Activated CD4-positive, CD25-positive, alpha-beta regulatory T cell treated with anti-CD3 and anti-CD28 coated beads, Interleukin-2, amount 50 U/mL, for 16 hours (primary cell): Measurements from ENCODE around the gene NUP205.
"Not testable (repeated sequence)": the region's sequence is repeated elsewhere in the genome, so short reads cannot be mapped to it uniquely, and the experiment has no call there.

Experiments used
- DNase-seq: peaks from one replicate; pipeline ENCODE4 v3.0.0-alpha.2; 2020; ENCODE audit warnings: low read depth, low spot score

NUP205 gene

DNA sequence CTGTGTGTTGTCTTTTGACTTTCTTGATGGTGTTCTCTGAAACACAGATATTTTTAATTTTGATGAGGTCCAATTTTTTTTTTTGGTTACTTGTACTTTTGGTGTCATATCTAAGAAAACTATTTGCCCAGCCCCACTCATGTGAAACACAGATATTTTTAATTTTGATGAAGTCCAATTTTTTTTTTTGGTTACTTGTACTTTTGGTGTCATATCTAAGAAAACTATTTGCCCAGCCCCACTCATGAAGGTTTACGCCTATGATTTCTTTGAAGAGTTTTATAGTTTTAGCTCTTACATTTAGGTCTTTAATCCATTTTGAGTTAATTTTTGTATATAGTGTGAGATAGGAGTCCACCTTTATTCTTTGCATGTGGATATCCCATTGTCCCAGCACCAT lies 109.9 kb downstream of the NUP205 start:
- DNase-seq, result not testable (repeated sequence)

GRCh38 chr7:135668852-135669395 lies 111.2 kb downstream of the NUP205 start:
- not testable (repeated sequence) for DNase-seq

DNA sequence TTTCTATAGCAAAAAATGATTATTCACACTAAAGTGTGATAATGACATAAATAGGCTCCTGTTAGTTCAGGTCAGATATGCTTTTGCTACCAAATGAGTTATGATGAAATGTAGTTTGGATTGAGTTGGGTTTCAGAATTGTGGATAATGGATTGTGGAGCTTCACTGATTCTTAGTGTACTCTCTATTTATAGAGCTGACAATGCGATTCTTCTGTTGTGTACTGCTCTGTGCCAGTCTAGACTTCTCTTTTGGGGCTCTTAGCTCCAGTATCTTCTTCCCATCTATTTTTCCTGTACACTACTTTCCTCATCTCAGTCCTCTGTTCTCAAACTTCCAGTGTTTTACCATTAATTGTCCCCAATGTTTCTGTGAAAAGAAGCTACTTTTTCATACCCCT lies 112.1 kb downstream of the NUP205 start:
- DNase-seq, result no peak

GRCh38 chr7:135670179-135670578 lies 112.5 kb downstream of the NUP205 start:
- no peak for DNase-seq

GRCh38 chr7:135672560-135673359 lies 115.0 kb downstream of the NUP205 start:
- no peak for DNase-seq

- DNase-seq, result no peak
These were observed 115.6 kb downstream of the NUP205 start for GRCh38 chr7:135673360-135673706.

- DNase-seq, result no peak
These were observed 121.2 kb downstream of the NUP205 start for GRCh38 chr7:135678612-135679575.

GRCh38 chr7:135681762-135682161 lies 124.0 kb downstream of the NUP205 start:
- no peak for DNase-seq

- no peak for DNase-seq
These were observed 124.5 kb downstream of the NUP205 start for GRCh38 chr7:135682191-135682590.

DNA sequence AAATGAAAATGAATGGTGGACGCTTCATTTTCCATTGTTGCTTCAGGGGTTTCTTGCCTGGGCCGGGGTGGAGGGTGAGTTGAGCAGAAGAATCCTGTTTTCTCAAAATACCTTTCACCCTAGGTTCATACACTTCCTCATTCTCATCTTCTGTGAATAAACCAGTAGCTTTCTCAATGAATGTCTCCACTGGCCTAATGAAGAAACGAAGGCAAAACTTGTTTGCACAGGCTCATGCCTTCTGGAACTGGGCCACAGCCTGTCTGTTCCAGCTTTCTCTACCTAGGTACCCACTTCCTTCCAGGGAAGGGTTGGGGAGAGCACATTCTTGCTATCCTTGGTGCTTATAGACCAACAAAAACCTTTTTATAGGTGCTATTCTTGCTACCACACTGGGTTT lies 125.9 kb downstream of the NUP205 start:
- no peak for DNase-seq

- DNase-seq, result no peak
These were observed 126.4 kb downstream of the NUP205 start for GRCh38 chr7:135684136-135684535.

DNA sequence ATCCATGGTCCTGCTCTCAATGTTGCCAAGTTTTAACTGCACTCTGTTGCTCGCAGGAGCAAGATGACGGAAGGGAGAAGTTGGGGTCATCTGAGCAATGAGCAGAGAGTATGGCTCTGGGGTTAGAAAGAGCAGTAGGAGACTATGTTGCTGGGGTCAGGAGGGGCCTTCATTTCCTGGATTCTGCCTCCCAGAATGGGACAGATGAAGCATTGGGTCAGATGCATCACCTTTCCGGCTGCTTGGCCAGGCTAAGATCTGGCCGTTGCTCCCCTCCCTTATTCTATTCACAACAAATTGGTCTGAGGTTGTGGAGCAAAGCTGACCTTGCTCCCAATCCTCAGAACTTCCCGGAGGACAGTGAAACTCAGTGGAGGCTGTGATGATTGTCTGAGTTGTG lies 127.0 kb downstream of the NUP205 start:
- DNase-seq, result no peak

DNA sequence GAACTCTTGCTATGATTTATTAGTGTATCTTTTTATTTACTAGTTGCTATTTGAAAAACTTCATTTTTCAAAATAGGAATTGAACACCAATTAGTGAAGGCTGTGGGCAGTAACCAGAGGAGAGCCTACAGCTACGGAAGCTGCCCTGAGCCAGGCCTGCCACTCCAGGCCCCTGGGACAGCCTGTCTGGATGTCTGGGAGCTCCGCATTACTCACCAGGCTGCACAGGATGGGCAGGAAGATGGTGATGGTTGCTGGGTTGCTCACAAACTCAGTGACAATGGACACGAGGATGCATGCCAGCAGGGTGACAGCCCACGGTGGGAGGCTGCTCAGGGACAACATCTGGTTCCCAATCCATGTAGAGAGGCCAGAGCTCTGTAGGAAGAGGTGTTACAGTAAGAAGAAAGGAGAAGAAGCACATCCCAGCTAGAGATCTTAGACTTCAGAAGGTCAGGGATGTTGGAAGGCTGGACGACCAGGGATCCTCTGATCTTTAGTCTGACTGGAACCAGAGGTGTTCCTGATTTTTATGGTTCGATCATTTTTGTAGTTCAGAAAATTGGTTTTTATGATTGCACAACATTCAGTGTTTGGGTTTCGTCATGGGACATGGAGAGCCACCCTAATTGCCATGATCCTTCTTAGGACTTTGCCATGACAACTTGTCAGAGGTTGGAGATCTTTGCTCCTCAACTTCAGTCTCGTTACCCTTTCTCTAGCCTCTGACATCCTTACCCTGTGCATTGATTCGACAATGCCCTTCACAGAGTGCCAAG lies 127.8 kb downstream of the NUP205 start:
- DNase-seq, result no peak

GRCh38 chr7:135687466-135687865 lies 129.7 kb downstream of the NUP205 start:
- DNase-seq, result no peak

DNA sequence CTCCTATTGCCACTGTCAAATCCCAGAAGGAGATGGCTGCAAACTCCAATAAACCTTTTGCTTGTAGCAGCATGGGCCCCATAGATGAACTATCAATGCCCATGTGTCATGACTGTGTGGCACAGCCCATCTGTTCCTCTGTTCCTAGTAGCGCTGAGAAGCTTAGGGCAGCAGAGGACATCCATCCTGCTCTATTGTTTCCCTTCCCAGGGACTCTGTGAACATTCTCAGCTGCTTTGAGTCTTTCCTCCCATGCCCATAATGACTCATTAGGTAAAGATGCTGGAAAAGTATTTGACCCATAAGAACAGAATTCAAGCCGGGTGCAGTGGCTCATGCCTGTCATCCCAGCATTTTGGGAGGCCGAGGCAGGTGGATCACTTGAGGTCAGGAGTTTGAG lies 132.8 kb downstream of the NUP205 start:
- DNase-seq, result no peak

- no peak for DNase-seq
These were observed 134.3 kb downstream of the NUP205 start for GRCh38 chr7:135692055-135692454.

- DNase-seq, result not testable (repeated sequence)
These were observed 134.9 kb downstream of the NUP205 start for GRCh38 chr7:135692606-135693005.

- DNase-seq, result no peak
These were observed 135.8 kb downstream of the NUP205 start for GRCh38 chr7:135693558-135693957.

DNA sequence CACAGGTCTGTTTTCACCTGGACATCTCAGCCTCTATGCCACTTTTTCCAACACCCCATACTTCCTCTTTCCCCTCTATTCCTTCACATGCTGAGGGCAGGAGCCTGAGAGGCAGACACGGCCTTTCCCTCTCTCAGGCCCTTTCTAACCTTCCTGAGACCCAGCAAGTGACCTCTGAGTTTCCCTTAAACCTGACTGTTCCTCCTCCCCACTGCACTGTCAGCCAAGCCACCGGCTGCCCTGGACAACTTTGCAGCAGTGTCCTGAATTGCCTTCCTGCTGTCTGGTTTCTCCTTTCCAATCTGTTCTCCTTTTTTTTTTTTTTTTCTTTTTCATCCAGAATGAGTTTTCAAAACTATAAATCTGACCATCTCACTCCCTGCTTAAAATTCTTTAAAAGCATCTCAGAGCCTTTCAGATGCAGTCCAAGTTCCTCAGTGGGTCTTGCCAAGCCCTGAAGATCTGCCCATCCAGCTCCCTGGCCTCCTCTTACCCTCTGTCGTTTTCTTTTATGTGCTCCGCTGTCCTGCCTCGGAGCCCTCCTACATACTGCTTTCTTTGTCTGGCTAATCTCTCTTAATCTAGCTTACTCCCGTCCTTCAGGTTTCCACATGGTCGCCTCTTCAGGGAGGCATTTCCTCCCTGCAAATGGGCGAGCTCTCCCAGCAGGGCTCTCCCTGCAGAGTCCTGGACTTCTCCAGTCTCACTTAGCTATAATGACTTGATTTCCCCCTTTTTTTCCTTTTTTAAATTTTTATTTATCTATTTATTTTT lies 139.7 kb downstream of the NUP205 start:
- DNase-seq, result no peak
